Head of caudate nucleus (tissue), 42 donors: ENCODE results near the gene ROCK1.
A peak's percentile ranks its signal among the peaks of the same experiment; 100 is the strongest.

Experiments used
- DNase-seq, 42 donors: peaks; one replicate each; pipeline versions ENCODE4 v3.0.0 to v3.0.0-alpha.2; 2020 to 2021; ENCODE audit warnings: mixed read lengths in 7 of 42
- intact Hi-C: fragments of 100-400 bp; cut with DNase I; formaldehyde crosslinking; loops from one replicate; pipeline ENCODE4 v1.15.0; 2022

Gene ROCK1

GRCh38 chr18:21110713-21111345, 784 bp downstream of the ROCK1 start:
- intact Hi-C loops: no loop called here
- DNase-seq: peak in 40 of 42 donors; percentile 16 to 78 (median 54)

- DNase-seq: no peak
- intact Hi-C loops: no loop called here
Measured at GRCh38 chr18:21109936-21110712, 1.5 kb downstream of the ROCK1 start.

- DNase-seq: no peak
- intact Hi-C loops: no loop called here
Measured at GRCh38 chr18:21105936-21106335, 5.7 kb downstream of the ROCK1 start.

GRCh38 chr18:21101172-21101571, 10.4 kb downstream of the ROCK1 start:
- DNase-seq: no peak
- intact Hi-C loops: no loop called here

GRCh38 chr18:21100678-21101077, 10.9 kb downstream of the ROCK1 start:
- intact Hi-C loops: no loop called here
- DNase-seq: no peak

- no peak for DNase-seq
- intact Hi-C loops: no loop called here
Measured at GRCh38 chr18:21100146-21100545, 11.5 kb downstream of the ROCK1 start.

- intact Hi-C loops: no loop called here
- DNase-seq: no peak
Measured at GRCh38 chr18:21099442-21099841, 12.2 kb downstream of the ROCK1 start.

- intact Hi-C loops: no loop called here
Measured at GRCh38 chr18:21096760-21097159, 14.9 kb downstream of the ROCK1 start.

GRCh38 chr18:21093133-21093532, 18.5 kb downstream of the ROCK1 start:
- intact Hi-C loops: no loop called here
- no peak for DNase-seq

More at GRCh38 chr18:21096760-21097159, 14.9 kb downstream of the ROCK1 start:
- no peak for DNase-seq

- DNase-seq: no peak
- intact Hi-C loops: no loop called here
Measured at GRCh38 chr18:21090680-21091079, 20.9 kb downstream of the ROCK1 start.

GRCh38 chr18:21085579-21086166, 25.9 kb downstream of the ROCK1 start:
- intact Hi-C loops: loop anchor here (10.0 kb wide), 1 partner anchor 61 kb away; no protein-coding TSS in a partner anchor
- no peak for DNase-seq

GRCh38 chr18:21084511-21085078, 27.0 kb downstream of the ROCK1 start:
- intact Hi-C loops: loop anchor here (10.0 kb wide), 1 partner anchor 60 kb away; no protein-coding TSS in a partner anchor

GRCh38 chr18:21083017-21083416, 28.6 kb downstream of the ROCK1 start:
- no peak for DNase-seq
- intact Hi-C loops: loop anchor here (10.0 kb wide), 1 partner anchor 58 kb away; no protein-coding TSS in a partner anchor

More at GRCh38 chr18:21084511-21085078, 27.0 kb downstream of the ROCK1 start:
- DNase-seq: no peak

GRCh38 chr18:21081426-21081825, 30.2 kb downstream of the ROCK1 start:
- DNase-seq: no peak
- intact Hi-C loops: loop anchor here (10.0 kb wide), 1 partner anchor 57 kb away; no protein-coding TSS in a partner anchor

- DNase-seq: no peak
- intact Hi-C loops: loop anchor here (10.0 kb wide), 1 partner anchor 56 kb away; no protein-coding TSS in a partner anchor
Measured at GRCh38 chr18:21080576-21080975, 31.0 kb downstream of the ROCK1 start.

- DNase-seq: no peak
- intact Hi-C loops: no loop called here
Measured at GRCh38 chr18:21074336-21075323, 37.0 kb downstream of the ROCK1 start.

- intact Hi-C loops: no loop called here
- no peak for DNase-seq
Measured at GRCh38 chr18:21073180-21073579, 38.4 kb downstream of the ROCK1 start.

GRCh38 chr18:21071071-21071470, 40.5 kb downstream of the ROCK1 start:
- no peak for DNase-seq

More at GRCh38 chr18:21071071-21071470, 40.5 kb downstream of the ROCK1 start:
- intact Hi-C loops: no loop called here
